SH-SY5Y (cell line): ENCODE measurements around the gene CTNNB1.

ENCODE experiments used
- GATA2 ChIP-seq: IDR thresholded peaks from 2 replicates; pipeline ENCODE4 v1.6.1; 2011; ENCODE audit warnings: mild to moderate bottlenecking, low read depth, low read length
- GATA3 ChIP-seq: IDR thresholded peaks from 2 replicates; pipeline ENCODE4 v1.6.1; 2011; ENCODE audit warnings: low read depth, mild to moderate bottlenecking, low read length, moderate library complexity

DNA sequence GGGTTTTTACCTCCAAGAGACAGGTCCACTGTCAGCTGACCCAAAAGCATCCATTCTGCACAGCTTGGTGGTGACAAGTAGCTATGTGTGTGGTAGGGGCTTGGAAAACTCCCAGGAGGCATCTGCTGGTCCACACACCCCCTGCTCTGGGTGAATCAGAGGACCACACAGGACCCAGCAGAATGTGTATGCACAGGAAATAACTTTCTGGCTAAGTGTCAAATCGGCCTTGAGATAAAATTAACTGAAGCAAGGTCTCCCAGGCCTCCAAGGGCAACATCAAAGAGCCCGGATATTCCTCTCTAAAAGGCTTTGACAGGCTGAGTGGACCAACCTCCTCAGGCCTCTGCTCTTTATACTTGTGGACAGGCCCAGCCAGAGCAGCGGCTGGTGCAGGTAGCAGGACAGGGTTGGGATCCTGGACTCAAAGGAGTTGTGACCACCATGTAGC, 66.5 kb downstream of the CTNNB1 start:
- TF ChIP-seq GATA2 (no peak), GATA3 (no peak)
